Measurements from ENCODE around the gene CACNA2D1. TPM values are rescaled to one million over a fixed set of nuclear protein-coding genes. Genes with fewer than 3 reads are reported as not detected.

CACNA2D1 gene
- total RNA-seq, 1 experiment from 2014 or later: 0.77 TPM

- no peak overlapping the region for H3K4me2 ChIP-seq (ENCODE audit: low read length)
- no peak overlapping the region for H2AFZ ChIP-seq (ENCODE audit: low read length)
- H3K27ac ChIP-seq (ENCODE audit: low read length): no peak overlapping the region
- H4K20me1 ChIP-seq (ENCODE audit: low read length): no peaks in the 10 kb centered on the region
- no peaks in the 10 kb centered on the region for H3F3A ChIP-seq (ENCODE audit: low read length, unreplicated experiment)
- H3K79me2 ChIP-seq (ENCODE audit: low read length): no peaks in the 10 kb centered on the region
- BruUV-seq (replicated peaks): no TSS peak
- no peaks in the 10 kb centered on the region for H3K9me3 ChIP-seq (ENCODE audit: low read length)
- H3K36me3 ChIP-seq (ENCODE audit: low read depth, low read length): no peaks in the 10 kb centered on the region
- H3K9me2 ChIP-seq (replicated peaks; ENCODE audit: low read length): no peaks in the 10 kb centered on the region
- intact Hi-C loops (cut with micrococcal nuclease): no loop called here
- no peak overlapping the region for H3K9ac ChIP-seq (ENCODE audit: low read length)
- ChIA-PET CTCF (no interaction called here), POLR2A (ENCODE audit: unreplicated experiment) (no interaction called here)
- H3K4me1 ChIP-seq (ENCODE audit: insufficient read depth, low read length): no peaks in the 10 kb centered on the region
- H3K27me3 ChIP-seq (ENCODE audit: low read length): 0 out of 2 replicates have a peak, but pooled peaks cover 3% of the 10 kb centered on the region
- TF ChIP-seq CTCF (conservative IDR thresholded peaks at IDR 0.05; ENCODE audit: low read depth, low read length) (no peak), EZH2 (IDR thresholded peaks at IDR 0.05; ENCODE audit: low read length, unreplicated experiment) (no peak), EZH2phosphoT487 (IDR thresholded peaks at IDR 0.05; ENCODE audit: borderline replicate concordance, low read length) (no peak)
- DNase-seq (no peak), ATAC-seq (no peak)
- no peak overlapping the region for H3K4me3 ChIP-seq (ENCODE audit: low read length)
These were observed 506.5 kb downstream of the CACNA2D1 start for GRCh38 chr7:81937091-81937490.

GRCh38 chr7:81934596-81935301 lies 508.8 kb downstream of the CACNA2D1 start:
- CTCF ChIA-PET: no interaction called here
- no peak overlapping the region for H3K9ac ChIP-seq (ENCODE audit: low read length)
- TF ChIP-seq EZH2 (IDR thresholded peaks at IDR 0.05; ENCODE audit: low read length, unreplicated experiment) (no peak), CTCF (conservative IDR thresholded peaks at IDR 0.05; ENCODE audit: low read depth, low read length) (no peak), EZH2phosphoT487 (IDR thresholded peaks at IDR 0.05; ENCODE audit: borderline replicate concordance, low read length) (no peak)
- no peaks in the 10 kb centered on the region for H3F3A ChIP-seq (ENCODE audit: low read length, unreplicated experiment)
- no peak overlapping the region for H3K4me3 ChIP-seq (ENCODE audit: low read length)
- ATAC-seq: no peak
- intact Hi-C loops (cut with micrococcal nuclease): loop anchor here (2.0 kb wide), 1 partner anchor 38 kb away; no protein-coding TSS in a partner anchor
- no TSS peak for BruUV-seq (replicated peaks)
- H3K4me2 ChIP-seq (ENCODE audit: low read length): no peak overlapping the region
- no peak overlapping the region for H2AFZ ChIP-seq (ENCODE audit: low read length)
- H3K27me3 ChIP-seq (ENCODE audit: low read length): 0 out of 2 replicates have a peak, but pooled peaks cover 1% of the 10 kb centered on the region
- no peaks in the 10 kb centered on the region for H4K20me1 ChIP-seq (ENCODE audit: low read length)
- no peaks in the 10 kb centered on the region for H3K36me3 ChIP-seq (ENCODE audit: low read depth, low read length)
- no peak overlapping the region for H3K27ac ChIP-seq (ENCODE audit: low read length)
- no peaks in the 10 kb centered on the region for H3K9me2 ChIP-seq (replicated peaks; ENCODE audit: low read length)
- no peaks in the 10 kb centered on the region for H3K9me3 ChIP-seq (ENCODE audit: low read length)
- POLR2A ChIA-PET (ENCODE audit: unreplicated experiment): no interaction called here
- no peaks in the 10 kb centered on the region for H3K79me2 ChIP-seq (ENCODE audit: low read length)
- DNase-seq: no peak
- no peaks in the 10 kb centered on the region for H3K4me1 ChIP-seq (ENCODE audit: insufficient read depth, low read length)

DNA sequence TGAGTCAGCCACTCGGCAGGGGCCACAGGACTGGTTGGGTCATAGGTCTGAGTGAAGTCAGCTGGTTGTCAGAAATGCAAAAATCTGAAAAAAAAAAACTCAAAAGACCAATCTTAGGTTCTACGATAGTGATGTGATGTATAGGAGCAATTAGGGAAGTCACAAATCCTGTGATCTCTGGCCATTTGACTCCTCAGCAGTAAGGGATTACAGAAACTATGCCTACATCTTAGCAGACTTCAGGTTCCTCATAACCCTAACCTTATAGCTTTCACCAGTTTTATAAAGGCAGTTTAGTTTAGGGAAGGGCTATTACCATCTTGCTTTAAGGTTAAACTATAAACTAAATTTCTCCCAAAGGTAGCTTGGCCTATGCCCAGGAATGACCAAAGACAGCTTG lies 510.6 kb downstream of the CACNA2D1 start:
- Histone ChIP-seq H3K79me2 (ENCODE audit: low read length) (no peaks in the 10 kb centered on the region), H3K27ac (ENCODE audit: low read length) (no peak overlapping the region), H4K20me1 (ENCODE audit: low read length) (no peaks in the 10 kb centered on the region), H3K4me2 (ENCODE audit: low read length) (no peak overlapping the region), H3K4me1 (ENCODE audit: insufficient read depth, low read length) (no peaks in the 10 kb centered on the region), H3K36me3 (ENCODE audit: low read depth, low read length) (no peaks in the 10 kb centered on the region), H3K4me3 (ENCODE audit: low read length) (no peak overlapping the region), H3K9me3 (ENCODE audit: low read length) (no peaks in the 10 kb centered on the region), H3K27me3 (ENCODE audit: low read length) (no peaks in the 10 kb centered on the region), H3K9me2 (replicated peaks; ENCODE audit: low read length) (no peaks in the 10 kb centered on the region), H3F3A (ENCODE audit: low read length, unreplicated experiment) (no peaks in the 10 kb centered on the region), H2AFZ (ENCODE audit: low read length) (no peak overlapping the region), H3K9ac (ENCODE audit: low read length) (no peak overlapping the region)
- TF ChIP-seq EZH2 (IDR thresholded peaks at IDR 0.05; ENCODE audit: low read length, unreplicated experiment) (no peak), EZH2phosphoT487 (IDR thresholded peaks at IDR 0.05; ENCODE audit: borderline replicate concordance, low read length) (no peak)
- DNase-seq: no peak
- POLR2A ChIA-PET (ENCODE audit: unreplicated experiment): no interaction called here
- CTCF ChIA-PET: interaction anchor here (0.6 kb wide), 1 partner anchor 83 kb away, joined by 3 read pairs; no protein-coding TSS in a partner anchor
- ATAC-seq: no peak
- BruUV-seq (replicated peaks): no TSS peak
- intact Hi-C loops (cut with micrococcal nuclease): no loop called here

Measured in PC-3 (cell line).